Stimulated activated CD8-positive, alpha-beta memory T cell treated with anti-CD3 and anti-CD28 coated beads, Interleukin-7, amount 100 ng/mL, for 4 hours (primary cell): ENCODE data around the gene LRCH4.

Experiments used
- DNase-seq, 2 donors: peaks; one replicate each; pipeline ENCODE4 v3.0.0-alpha.2; 2020; ENCODE audit warnings: low read depth in 2 of 2

LRCH4 gene

DNA sequence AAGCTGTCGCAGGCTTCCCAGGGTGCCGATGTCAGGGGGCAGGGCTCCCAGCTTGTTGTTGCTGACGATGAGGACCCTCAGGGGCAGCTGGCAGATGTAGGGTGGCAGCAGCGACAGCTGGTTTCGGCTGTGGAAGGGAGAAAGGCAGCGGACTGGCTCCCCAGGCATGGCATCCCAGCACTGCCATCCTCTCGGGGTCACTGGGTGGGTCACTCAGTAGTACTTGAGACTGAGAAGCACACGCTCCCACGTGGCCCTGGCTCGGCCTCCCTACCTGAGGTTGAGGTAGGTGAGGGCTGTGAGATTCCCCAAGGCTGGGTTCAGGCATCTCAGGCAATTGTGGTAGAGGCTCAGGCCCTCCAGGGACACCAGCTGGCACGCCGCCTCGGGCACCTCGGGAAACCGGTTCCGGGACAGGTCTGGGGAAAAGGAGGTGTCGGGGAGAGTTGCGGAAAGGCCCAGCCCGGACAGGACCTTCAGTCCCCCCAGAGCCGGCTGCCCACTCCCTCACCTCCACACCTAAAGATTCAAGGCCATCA is 3.8 kb downstream of the LRCH4 start:
- DNase-seq, result no peak

DNA sequence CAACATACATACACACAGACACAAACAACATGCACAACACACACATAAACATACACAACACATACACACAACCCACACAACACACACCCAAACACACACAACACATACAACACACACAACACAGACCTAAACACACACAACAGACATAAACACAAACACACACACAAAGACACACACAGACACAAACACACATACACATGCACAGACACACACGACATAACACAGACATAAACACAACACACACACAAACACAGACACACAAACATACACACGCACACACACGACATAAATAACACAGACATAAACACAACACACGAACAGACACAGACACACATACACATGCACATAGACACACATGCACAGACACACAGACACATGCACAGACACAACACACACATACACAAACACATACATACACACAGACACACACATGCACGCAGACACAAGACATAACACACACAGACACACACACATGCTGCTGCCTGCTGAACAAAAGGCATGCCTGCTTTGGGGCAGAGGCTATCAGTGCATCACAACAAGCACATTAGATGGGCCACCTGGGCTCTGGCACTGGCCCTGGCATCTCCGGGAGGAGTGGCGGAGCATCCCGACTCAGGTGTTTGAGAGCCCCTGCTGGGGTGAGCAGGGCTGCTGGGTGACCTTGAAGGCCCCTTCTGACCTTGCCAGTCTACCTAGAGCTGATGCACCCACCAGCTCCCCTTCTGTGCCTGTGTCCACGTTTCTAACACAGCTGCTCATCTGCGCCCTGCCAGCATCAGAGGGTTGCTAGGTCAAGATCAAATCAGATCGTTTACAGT is 5.3 kb downstream of the LRCH4 start:
- DNase-seq, result no peak

DNA sequence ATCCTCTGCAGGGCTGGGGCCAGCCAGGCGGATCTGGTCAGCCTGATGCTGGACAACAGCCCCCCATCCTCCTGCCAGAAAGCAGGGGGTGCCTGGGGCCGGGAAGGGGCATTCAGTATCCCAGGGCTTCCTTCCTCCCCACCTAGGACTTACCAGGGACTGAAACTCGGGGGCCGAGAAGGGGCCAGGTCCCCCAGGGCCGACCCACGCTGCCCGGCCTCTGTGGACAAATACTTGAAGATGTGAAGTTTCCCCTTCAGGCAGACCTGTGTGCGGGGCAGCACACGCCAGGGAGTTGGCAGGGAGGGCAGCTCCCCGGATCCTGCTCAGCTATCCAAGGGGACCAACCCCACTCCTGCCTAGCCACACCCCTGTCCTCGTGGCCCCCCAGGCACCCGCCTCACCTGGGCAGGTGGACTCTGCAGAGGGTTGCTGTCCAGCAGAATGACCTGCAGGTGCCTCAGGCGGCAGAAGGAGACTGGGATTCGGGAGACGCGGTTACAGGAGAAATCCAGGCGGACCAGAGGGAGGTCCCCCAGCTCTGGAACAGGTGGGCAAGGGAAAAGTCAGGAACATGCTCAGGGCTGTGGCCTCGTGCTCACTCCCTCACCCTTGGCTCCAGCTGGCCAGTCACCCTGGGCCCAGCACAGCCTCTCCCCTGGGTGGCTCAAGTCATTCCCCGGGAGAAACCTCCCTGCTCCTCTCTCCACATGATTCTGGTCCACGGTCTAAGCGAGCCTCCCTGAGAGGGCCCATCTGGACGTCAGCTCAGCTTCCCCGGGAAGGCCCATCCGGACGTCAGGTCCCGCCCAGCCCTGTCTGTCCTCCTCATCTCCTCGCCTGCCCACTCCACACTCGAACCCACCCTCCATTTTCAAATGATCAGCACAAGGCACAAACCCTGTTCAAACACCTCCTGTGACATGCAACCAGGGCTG is 7.4 kb downstream of the LRCH4 start:
- no peak for DNase-seq

DNA sequence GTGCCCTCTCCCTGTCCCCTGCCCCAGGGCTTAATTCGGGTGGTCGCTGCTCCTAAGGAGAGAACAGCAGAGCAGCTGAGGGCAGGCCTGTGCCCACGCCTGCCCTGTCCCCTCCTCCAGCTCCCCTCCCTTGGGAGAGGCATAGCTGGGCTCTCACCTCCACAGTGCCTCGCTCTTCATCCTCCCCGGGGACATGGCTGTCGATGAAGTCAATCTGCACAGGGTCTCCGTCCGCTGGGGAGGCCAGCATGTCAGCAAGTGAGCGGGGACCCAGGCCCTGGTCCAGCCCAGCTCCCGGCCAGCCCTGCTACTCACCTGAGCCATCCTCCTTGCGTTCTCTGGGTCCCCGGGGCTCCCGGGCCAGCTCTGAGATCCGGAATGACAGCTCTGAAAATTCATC is 8.4 kb downstream of the LRCH4 start:
- DNase-seq, result no peak

DNA sequence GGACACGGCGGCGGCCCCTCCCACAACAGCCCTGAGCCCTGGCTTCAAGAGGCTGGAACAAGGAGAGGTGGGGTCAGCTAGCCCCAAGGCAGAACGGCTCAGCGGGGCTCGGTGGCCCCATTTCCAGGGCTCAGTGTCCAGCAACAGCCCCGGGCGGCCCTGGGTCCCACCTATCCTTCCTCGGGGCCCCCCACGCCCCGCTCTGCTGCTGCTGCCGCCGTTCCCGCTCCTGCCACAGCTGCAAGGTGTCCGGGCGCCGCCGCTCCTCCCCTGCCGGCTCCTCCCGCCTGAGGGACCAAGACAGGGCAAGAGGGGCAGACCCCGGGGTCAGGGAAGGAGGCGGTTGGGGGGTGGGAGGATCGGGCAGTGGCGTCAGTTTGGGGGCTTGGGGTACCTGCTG is 8.8 kb downstream of the LRCH4 start:
- no peak for DNase-seq

DNA sequence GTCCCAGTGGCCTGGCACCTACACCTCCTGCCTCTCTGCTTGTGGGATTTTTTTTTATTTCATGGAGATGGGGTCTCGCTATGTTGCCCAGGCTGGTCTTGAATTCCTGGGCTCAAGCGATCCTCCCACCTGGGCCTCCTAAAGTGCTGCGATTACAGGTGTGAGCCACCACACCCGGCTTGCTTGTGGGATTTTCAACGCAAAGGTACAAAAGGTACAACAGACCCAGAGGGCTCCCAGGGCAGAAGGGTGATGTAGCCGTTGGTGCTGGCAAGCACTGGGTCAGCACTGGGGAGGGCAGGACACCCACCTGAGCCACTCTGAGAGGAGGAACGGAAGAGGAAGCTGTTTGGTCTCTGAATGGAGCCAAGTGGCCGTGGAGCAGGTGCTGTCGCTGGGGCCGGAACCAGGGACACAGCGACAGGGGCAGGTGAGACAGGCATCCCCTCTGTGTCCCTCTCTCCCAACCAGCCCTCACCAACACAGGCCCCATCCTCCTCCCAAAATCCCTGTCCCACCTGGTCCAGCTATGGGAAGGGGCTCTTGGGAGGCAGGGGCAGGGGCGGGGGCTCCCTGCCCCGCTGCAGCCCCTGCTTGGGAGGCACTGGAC is 9.4 kb downstream of the LRCH4 start:
- DNase-seq, result no peak

DNA sequence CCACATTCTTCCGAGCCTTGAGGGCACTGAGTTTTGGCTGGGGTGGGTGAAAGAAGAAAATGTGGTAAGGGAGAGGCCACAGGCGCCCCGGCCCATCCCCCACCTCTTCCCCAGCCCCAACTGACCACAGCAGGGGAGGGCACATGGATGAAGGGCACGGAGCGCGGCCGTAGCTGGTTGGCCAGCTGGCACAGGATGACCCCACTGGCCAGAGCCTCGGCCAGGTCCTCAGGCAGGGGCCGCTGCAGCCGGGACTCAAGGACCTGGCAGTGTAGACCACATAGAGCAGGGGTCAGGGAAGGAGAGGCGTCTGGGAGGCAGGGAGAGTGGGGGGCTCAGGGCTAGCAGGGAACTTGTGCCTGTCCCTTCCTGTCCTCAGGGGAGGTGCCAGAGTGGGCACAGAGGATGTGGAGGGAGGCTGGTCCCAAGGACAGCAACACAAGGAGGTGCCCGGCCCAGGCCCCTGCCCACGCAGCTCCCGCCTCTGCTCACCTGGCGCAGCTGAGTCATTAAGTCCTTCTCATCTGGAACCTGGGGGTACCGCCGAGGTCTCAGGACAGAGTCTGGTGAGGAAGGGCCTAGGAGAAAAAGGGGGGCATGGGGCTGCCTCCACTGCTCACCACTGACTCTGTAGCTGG is 10.1 kb downstream of the LRCH4 start:
- DNase-seq, result no peak

DNA sequence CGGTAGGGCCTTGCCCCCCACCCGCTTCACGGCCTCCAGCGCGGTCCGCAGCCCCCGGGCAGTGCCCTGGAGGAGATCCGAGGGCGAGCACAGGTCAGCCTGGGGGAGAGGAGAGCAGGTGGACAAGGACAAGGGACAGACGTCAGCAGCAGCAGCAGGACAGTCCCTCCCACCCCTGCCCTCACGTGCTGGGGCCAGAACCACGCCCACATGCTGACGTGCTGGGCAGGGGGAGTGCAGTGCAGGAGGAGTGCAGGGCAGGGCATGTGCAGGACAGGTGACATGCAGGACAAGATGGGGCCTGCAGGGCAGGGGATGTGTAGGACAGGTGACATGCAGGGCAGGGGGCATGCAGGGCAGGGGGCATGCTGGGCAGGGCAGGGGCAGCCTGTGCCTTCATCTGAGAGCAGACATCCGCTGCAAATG is 10.7 kb downstream of the LRCH4 start:
- no peak for DNase-seq

DNA sequence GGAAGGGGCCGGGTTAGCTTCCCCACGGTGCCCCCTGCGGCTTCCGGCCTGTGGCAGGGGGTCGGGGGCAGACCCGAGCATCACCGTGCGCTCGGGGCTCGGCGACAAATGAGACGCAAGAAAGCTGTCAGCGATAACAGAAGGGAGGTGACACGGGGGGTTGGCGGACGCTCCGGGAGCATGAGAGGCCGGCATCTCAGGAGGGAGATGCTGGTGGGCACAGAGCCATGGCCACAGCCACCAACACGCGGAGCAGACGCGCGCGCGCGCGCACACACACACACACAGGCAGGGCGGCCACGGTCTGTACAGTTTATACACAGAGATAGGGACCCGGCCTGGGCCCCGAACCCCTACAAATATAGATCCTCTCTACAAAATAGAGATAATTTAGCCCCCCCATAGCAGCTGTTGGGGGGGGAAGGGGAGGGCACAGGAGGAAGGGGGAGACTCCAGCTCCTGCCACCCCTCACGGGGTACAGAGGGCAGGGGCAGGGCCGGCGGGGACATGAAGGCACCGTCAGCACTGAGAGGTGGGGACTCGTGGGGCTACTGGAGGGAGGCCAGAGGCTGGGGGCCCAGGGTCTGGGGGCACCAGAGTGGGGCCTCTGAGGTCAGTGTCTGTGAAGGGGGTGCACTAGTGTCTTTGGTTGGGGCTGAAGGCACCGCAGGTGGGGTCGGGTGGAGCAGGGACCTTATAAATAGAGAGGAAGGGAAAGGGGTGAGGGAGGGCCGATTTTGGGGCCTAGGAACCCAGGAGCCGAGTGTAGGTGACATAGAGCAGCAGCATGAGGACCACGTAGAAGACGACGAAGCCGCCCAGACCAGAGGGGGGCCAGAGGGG is 11.3 kb downstream of the LRCH4 start:
- no peak for DNase-seq

DNA sequence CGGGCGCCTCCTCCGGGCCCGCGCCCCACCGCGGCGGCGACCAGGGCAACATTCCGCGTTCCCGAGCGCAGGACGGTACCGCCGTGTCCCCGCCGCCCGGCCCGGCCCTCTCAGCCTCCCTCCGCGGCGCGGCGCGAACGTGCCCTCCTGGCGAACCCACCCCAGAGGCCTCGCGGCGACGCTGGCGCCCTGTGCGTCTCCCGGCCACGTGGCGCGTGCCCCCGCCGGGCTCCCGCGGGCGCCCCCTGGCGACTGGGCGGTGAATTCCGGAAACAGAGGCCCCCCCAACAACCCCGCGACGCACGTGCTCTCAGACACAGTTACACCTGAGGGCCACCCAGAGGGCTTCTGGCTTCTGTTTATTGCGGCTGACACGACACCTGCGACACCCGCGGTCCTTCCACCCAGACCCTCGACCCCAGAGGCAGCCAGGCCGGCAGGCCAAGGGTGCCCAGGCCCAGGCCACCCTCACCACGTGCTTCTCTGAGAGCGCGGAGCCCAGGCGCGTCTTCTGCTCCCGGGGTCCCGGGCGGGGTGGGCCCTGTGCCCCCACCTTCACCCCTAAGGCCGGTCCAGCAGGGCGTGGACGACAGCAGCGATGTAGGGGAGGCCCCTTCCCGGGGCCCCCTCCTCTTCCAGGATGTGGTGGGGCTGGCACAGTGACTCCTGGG is 12.1 kb downstream of the LRCH4 start, which contains the start of gene SAP25:
Gene SAP25 (minus strand): TSS at position 210 of the 671 bp plus-strand sequence. CDS start 158 bp downstream, at position 52.
- no peak for DNase-seq

DNA sequence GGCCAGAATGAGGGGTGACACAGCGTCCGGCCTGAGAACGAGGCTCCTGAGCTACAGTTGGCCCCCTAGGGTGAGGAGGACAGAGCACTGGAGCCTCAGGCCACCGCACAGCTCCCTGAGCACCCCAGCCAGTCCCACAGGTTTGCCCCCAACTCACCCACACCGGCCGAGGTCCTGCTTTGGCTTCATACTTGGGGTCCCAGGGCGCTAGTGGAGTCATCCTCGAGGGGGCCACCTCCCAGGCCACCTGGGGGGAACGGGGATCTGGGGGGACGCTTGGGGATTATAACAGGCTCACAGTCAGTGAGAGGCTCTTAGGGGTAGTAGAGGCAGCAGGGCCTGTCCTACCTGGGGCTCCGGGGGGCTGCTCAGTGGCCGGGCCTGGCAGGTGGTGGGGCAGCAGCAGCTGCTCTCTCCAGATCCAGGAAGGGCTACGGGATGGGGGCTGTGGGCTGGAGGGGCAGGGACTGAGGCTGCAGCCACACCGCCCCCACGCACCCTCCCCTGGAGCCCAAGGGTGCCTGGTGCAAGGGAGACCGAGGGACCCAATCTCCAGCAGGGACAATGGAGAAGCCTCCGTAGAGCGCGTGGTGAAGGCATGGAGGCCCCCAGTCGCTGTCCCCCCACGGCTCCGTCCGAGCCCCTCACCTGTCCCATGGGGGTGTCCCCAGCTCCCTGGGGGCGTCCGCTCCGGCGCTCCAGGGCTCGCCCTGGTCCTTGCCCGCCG is 12.8 kb downstream of the LRCH4 start:
- no peak for DNase-seq

DNA sequence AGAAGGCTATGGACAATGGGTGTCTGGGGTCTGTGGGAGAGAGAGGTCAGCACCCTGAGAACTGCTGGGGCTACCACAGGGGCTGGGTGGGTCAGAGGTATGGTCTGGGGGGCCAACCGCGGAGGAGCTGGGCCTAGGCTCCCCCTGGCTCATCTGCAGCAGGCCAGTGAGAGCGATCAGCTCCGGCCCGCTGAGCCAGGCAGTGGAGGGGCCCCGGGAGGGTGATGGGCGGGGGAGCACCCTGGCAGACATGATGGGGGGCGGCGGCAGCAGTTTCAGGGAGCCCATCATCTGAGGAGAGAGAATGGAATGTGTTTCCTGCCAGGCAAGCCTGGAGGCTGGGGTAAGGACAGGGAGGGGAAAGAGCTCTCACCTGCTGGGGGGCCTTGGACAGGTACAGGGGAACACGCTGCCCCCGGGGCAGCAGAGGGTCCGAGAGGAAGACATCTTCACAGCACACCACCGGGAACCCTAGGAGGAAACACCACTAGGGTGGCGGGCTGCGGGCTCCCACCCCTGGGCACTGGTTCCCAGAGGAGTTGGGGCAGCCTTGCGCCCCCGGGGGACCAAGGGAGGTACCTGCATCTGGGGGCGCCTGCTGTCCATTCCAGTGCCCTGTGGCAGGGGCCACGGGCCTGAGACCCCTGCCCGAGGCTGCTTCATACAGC is 13.5 kb downstream of the LRCH4 start:
- no peak for DNase-seq

DNA sequence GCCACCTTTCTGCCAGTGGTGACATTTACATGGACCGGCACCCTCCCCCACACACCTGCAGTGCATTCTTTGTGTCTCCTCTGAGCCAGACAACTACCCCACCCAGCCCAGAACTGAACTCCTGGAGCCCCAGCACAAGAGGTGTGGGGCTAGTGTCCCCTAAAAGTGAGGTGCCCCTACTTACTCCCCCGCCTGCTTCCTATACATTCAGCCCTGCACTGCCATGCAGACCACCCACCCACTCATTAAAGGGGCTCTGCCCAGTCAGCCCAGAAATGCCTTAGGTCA is 14.2 kb downstream of the LRCH4 start:
- no peak for DNase-seq

DNA sequence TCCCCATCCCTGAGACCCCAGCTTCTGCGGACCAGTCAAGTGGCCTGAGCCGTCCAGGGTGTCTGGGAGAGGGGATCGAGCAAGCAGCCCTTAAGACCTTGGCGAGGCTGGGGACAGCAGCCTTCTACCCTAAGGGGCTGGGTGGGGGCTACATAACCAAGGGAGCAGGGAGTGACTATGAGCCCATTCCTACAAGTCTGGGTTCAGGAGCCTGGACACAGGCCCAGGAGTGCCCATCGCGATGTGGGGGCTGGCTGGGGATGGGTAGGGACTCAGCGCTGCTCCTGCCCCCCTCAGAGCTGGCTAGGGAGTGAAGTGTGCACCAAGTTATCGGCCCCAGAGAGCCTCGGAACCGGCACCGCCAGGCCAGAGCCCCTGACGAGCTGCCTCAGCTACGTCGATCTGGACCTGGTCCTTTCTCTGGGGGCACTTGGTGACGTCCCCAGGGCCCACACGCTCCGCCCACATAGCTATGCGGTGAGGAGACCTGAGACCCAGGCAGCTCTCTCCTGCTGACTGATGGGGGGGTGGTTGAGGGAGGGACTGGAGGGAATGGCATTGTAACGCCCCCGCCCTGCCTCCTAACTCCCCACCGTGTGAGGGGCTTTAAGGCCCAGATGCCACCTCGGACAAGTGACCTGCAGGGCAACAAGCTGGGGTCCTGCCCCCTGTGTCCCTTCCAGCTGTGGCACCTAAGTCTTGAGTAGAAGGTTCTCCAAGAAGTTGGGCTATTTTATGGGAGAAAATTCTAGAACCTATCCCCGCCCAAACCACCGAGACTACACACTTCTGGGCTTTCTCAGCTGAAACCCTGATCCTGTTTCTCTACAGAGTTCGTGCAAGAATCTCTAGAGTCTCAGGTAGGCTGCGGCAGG is 14.7 kb downstream of the LRCH4 start:
- no peak for DNase-seq

DNA sequence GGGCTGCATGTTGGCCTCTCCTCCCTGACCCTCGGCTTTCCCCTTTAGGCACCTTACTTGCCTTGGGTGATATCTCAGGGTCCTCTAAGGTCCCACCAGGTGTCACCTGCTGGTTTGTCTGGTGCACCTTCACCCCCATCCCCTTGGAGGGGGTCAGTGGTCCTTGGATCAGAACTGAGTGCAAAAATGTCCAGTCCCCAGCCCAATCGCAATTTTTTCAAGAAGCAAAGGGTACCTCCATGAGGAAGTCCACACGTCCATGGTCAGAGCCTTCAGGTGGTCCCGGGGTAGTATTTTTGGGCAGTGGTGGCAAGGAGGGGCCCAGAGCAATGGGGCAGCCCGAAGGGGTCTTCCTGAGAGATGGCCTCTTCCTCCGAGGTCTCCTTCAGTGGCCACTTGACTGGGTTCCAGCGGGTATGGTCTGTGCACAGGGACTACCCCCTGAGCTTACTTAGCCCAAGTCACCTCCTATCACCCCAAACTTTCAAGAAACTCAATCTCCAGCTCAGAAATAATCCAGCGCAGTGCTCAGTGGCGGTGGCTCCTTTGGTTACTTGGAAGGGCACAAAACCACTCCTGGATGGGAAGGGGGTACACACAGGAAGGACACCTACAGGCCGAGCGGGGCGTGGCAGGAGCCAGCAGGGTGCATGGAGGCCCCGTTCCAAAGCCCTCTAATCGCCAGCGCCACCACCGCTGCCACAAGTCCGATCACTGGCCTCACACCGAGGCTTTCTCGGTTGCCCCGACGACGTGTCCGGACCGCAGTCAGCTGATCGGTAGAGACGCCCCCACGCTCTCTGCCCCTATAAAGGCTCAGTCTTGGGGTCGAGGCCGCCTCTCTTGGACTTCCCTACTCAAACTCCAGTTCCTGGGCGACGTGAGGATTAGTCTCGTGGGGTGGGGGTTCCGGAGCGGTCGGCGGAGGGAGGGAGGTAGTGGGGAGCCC is 16.8 kb downstream of the LRCH4 start:
- peak in 1 of 2 donors; percentile 34 for DNase-seq

DNA sequence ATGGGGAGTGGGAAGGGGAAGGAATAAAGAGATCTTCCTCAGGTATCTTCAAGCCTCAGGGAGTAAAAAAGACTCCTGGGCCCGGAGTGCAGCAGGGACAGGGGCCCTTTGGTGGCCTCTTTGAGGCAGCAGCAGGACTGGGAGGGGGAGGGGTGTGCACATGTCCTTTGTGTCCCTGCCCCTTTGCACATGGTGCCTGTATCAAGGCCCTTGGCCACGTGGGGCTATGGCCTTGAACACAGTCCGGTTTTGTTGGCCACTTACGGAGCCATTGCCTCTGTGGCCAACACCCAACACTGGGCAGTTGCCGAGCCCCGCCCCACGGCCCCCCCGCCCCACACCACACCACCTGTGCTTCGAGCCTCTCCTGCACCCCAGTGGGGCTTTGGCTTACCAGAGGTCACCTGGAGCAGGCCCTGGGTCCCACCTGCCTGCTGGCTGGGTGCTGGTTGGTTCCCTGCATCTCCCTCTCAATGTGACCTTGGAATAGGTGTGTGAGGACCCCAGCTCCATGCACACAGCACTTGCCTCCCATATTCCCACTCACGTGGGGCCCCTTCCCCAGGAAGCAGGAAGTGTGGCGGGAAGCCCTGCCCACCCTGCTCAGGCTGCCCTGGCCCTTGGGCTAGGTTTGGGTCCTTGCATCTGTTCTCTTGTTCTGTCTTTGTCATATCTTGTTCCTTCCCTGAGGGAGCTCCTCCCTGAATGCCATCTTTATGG is 17.6 kb downstream of the LRCH4 start:
- no peak for DNase-seq
